Ecto neural progenitor cell (in vitro differentiated cells): ENCODE measurements around the gene TIPARP.
"Not testable (repeated sequence)": the region's sequence is repeated elsewhere in the genome, so short reads cannot be mapped to it uniquely, and the experiment has no call there.

Source experiments
- DNase-seq: peaks from one replicate; pipeline ENCODE4 v3.0.0-alpha.2; 2018; ENCODE audit warnings: low spot score

The TIPARP gene

DNA sequence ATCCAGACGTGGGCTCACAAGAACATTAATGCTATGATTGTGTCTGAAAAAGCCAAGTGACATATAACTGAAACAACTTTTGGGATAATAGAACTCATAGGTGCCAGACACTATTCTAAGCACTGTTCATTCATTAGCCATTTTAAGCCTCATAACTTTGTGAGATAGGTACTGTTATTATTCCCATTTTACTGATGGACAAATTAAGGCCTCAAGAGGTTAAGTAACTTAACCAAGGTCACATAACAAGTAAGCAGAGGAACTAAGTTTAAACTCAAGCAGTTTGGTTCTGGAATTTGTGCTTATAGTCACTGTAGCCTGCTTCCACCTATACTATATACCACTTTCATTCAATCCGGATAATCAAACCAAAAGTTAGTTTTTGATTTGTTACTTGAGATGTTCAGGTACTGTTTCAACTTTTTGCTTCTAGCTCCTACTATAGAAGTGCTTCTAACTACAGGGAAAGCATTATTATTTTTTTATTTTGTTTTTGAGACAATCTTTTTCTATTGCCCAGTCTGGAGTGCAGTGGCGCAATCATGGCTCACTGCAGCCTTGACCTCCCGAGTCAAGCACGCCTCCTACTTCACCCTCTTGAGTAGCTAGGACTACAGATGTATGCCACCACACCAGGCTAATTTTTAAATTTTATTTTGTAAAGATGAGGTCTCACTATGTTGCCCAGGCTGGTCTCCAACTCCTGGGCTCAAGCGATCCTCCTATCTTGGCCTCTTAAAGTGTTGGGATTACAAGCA is 41.9 kb downstream of the TIPARP start:
- DNase-seq: no peak

DNA sequence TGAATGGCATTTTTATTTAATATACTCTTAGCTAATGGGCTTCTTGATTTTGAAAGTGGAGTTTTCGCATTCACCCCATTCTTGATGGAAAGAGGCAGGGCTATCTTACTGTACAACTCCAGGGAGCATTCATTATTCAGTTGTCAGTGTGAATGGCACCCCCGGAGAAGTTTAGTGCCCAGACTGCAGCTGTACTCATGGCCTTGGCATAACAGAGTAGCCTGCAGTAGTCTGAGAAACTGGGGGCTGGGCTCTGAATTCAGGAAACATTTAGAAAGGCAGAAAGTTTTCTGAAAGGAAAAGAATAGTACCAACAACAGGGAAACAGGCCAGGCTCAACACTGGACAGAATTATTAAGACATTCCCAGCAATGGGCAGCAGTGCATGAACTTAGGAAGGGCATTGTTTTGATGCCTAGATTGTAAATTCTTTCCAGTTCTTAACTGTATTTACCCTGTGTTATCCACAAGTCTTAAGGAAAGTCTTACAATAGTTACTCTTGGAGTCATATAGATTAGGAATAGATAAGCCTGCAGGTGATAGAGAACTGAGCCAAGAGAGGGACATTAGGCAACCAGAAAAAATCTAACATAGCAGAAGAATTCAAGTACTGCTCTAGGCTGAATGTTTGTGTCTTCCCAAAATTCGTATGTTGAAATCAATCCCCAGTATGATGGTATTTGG is 44.4 kb downstream of the TIPARP start:
- DNase-seq: no peak

DNA sequence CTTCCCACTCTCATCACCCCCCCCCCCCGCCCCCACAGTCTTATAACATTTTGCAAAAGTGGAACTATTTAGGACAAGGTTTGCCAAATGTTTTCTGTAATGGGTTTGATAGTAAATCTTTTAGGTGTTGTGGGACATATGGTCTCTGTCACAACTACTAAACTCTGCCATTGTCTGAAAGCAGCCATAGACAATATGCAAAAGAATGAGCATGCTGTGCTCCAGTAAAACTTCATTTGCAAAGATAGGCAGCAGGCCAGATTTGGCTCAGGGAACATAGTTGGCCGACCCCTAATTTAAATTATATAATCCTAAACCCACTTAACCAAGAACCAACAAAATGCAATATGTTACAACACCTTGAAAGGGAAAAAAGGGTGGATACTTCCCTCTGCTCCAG is 46.4 kb downstream of the TIPARP start:
- DNase-seq: no peak

- DNase-seq: no peak
These were observed 47.6 kb downstream of the TIPARP start for GRCh38 chr3:156721687-156722618.

DNA sequence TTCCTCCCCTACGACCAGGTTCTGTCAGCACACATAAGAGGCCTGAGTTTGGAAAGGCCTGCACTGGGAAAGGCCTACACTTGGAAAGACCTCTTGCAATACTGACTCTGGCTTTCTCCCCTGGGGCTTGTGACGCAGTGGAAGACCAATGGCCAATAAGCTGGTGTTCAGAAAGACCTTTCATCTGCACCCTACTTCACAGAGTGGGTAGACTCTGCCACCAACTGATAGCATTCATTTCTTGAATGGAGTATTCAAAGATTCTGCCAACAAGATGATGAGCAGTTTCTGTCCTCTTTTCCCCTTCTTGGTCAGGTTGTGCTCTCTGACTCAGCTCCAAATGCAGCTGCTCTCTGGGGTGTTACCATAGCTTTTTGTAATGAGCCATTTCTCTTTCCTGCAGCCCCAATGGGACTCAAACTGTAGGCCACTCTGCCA is 48.8 kb downstream of the TIPARP start:
- no peak for DNase-seq

GRCh38 chr3:156725682-156726081 is 51.3 kb downstream of the TIPARP start:
- DNase-seq: no peak

DNA sequence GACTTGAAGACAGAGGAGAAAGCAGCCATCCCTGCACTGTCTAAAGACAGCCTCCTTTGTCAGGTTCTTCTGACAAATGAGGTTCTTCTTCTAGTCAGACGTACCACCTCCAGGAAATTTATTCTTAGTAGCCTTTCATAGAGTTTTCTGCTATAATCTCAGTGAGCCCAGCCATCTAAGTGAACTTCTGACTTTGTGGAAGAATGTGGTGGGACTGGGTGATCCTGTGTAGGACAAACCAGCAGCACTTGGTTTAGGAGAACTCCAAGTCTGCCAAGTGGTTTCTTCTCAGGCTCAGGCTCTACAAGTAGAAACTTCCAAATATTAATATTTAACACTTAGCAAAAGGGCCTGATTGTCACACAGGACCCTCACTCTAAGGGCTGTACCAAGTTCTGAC is 52.1 kb downstream of the TIPARP start:
- no peak for DNase-seq

DNA sequence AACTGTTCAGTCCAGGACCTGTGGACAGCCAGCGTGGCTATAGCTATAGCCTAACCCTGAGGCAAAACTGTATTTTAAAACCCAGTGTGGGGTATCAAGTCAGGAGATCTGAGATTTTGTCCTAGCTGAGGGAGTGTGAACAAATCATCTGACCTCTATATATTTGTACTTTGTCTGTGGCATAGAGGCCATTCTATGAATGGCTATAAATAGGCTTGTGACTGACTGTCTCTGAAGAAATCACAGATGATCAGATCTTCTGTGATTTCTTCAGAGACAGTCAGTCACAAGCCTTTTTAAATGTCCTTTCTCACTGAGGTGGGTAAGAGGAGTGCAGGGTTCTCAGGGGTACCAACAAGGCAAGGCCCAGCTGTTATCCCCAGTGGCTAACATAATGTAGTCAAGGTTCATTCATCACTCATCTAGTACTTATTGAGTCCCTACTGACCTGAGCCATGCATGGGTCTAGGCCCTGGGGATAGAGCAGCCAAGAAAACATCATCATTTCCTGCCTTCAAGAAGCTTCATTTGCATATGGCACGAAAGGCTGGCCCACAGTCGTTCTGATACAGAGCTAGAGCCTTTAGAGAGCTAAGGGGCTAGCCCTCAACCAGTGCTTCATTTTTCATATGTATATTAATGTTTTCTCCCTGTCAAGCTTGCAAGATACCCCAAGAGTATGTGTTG is 53.3 kb downstream of the TIPARP start:
- DNase-seq: no peak

DNA sequence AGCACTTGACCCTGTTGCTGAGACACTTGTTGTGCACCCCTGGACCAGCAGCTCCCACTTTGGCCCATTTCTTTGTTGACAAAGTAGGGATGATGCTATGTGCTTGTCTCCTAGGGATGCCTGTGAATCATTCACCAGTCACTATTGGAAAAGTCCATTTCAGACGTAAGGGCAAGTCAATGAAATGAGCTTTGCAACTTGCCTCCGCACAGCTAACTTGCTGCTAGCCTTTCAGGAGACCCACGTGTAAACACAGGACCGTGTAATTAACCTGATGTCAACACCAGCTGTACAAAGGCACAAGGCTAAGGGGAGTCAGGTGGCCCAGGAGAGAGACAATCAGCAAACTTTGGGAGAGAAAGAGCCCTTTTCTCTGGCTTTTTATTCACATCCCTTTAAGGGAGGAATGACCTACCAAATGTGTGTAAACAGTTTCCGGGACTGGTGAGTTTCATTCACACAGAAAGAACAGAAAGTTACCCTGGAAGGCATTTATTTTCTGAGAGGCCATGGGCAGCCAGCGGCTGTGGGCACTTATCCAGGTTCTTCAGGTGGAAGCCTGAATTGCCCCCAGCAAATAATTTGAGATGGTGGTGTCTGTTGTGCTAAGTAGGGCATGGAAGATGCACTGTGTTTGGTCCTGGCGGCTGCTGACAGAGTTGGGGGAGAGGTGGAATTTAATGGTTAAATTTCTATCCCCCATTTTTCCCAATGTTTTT is 54.0 kb downstream of the TIPARP start:
- no peak for DNase-seq

DNA sequence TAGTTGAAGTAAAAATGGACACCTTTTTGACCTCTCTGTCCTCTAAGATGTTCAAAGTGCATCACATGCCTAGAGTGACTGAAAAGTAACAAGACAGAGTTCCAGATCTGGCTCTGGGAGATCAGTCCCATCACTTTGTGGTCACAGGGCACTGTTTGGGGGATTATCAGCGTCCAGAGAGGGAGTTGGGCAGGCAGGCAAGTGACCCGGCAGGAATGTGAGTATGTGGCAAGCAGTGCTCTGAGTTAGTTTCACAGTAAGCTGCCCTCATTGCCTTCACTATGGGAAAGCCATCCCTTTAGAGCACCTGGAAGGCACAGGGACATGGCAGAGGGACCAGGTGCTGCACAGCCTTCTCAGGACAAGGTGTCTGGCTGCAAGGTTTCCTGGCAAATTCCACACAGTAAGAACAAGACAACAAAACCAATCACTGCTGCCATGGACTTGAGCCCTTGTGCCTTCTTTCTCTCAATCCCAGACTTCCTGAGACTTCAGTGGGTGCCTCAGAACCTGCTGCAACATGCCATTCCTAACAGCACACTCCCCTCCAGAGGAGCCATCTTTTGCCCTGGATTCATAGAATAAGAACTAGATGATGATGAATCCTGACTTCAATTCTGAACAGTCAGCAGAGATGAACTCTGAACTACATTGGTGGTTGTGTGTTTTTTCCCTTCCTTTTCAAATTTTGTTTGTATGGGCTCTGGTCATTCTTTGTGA is 55.2 kb downstream of the TIPARP start:
- no peak for DNase-seq

DNA sequence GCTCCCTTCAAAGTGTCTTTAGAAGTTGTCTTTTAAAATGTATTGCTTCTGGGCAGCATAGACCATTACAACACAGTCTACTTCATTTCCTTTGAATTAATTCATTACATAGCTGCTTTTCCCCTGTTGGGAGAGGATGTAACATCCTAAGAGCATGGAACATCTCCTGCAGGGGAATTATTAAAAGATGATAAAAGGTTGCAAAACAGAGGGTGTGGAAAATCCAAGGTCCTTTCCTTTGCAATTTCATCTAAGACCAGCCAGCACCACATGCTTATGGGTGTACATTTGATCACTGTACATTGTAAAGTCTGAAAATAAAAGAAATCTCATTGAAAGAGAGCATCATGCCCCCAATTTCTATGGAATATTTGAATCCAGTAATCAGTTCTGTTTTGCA is 57.4 kb downstream of the TIPARP start:
- DNase-seq: no peak

- no peak for DNase-seq
These were observed 57.9 kb downstream of the TIPARP start for GRCh38 chr3:156732261-156732660.

DNA sequence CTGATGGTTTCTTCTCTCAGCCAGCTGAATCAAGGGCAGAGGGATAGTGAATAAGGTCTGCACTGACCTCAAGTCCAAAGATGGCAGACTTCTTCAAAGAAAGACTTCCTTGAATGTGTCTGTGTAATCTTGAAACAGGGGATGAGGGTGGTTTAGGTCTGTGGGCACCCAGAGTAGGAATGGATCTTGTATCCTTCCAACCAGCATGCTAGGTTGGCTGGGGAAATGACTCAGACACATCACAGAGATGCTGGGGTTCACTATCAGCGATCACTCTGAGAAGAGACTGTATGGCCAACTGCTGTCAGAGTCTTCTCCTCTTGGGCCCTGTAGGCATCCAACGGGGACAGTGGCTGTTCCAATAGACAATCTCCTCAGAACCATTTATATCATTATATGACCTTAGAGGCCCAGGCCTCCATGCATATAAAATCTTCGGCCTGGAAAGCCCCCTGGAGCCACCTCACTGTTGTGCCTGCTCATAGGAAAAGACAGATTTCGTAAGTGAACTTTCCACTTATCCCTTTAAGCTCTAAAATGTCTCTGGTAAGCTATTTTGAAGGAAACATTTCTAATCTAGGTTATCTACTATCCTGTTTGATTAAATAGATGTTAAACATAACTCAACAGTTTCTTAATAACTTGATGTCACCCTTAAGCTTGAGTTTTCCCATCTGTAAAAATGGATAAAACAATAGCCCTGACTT is 58.5 kb downstream of the TIPARP start:
- DNase-seq: no peak

DNA sequence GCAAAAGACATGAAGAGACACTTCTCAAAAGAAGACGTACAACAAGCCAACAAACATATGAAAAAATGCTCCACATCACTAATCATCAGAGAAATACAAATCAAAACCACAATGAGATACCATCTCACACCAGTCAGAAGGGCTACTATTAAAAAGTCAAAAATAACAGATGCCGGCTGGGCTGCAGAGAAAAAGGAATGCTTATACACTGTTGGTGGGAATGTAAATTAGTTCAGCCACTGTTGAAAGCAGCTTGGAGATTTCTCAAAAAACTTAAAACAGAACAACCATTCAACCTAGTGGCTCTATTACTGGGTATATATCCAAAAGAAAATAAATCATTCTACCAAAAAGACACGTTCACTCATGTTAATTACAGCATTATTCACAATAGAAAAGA is 60.3 kb downstream of the TIPARP start:
- DNase-seq: not testable (repeated sequence)

GRCh38 chr3:156735471-156735870 is 61.1 kb downstream of the TIPARP start:
- DNase-seq: no peak

- DNase-seq: not testable (repeated sequence)
These were observed 62.7 kb downstream of the TIPARP start for GRCh38 chr3:156737049-156737448.

DNA sequence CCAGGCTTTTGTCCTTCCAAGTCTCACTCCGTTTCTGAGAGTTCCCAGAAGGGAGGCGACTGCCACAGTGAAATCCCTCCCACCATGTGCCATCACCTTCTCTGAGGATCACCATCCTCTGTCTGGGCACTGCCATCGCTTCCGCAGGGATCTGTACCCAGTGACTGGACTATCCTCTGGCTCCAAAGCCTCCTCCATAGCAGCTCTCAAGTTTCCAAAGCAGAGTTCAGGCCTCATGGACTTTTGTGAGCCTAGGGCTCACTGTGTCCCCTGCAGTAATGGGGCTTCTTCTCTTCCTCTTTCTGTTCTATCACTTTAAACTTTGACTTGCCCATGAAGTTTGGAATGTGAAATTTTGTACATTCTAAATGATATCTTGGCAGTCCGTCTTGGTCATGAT is 63.9 kb downstream of the TIPARP start:
- no peak for DNase-seq

DNA sequence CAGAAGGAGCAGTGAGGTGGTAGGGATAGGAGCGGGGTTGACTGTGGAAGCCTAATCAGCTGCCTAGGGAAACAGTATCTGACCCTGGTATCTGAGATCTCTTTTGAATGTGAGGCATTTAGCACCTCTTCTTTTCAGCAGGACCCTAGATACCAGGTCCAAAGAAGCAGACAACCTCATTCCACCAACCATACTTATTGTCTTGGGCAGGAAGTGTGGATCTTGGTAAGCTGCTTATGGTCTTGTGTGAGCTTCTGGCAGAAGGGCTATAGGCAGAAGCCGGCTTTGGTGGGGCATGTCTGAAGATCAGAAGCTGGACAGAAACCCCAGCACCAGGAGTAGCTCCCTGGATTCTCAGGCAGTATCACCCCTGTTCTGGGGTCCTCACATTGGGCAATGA is 65.6 kb downstream of the TIPARP start:
- no peak for DNase-seq

DNA sequence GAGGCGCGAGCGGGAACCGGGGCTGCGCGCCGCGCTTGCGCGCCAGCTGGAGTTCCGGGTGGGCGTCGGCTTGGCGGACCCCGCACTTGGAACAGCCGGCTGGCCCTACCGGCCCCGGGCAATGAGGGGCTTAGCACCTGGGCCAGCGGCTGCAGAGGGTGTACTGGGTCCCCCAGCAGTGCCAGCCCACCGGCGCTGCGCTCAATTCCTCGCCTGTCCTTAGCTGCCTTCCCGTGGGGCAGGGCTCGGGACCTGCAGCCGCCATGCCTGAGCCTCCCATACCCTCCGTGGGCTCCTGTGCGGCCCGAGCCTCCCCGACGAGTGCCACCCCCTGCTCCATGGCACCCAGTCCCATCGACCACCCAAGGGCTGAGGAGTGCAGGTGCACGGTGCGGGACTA is 66.2 kb downstream of the TIPARP start:
- not testable (repeated sequence) for DNase-seq

- no peak for DNase-seq
These were observed 67.5 kb downstream of the TIPARP start for GRCh38 chr3:156741935-156742334.
